Loucy (cell line): ENCODE measurements around the gene SLC25A41.
"Not testable (repeated sequence)": the region's sequence is repeated elsewhere in the genome, so short reads cannot be mapped to it uniquely, and the experiment has no call there.

Experiments used
- H2AFZ ChIP-seq: fragments of 200-600 bp; sonication (generic); 2 replicates; pipeline ENCODE4 v1.6.0; 2016; ENCODE audit warnings: antibody characterized with exemption, mild to moderate bottlenecking, low read length, moderate library complexity
- H3F3A ChIP-seq: fragments of 200-600 bp; 2 replicates; pipeline ENCODE4 v1.6.0; 2016; ENCODE audit warnings: antibody characterized with exemption, low read depth, mild to moderate bottlenecking
- H3K27me3 ChIP-seq: fragments of 200-600 bp; sonication (generic); 2 replicates; pipeline ENCODE4 v1.6.1; 2014; ENCODE audit warnings: low read length, mild to moderate bottlenecking; ENCODE audit not compliant: insufficient read depth, poor library complexity, severe bottlenecking
- H3K36me3 ChIP-seq: fragments of 200-600 bp; sonication (generic); 2 replicates; pipeline ENCODE4 v1.6.1; 2016; ENCODE audit warnings: low read length; ENCODE audit not compliant: insufficient read depth
- H3K4me1 ChIP-seq: fragments of 200-600 bp; sonication (generic); 2 replicates; pipeline ENCODE4 v1.5.1; 2014; ENCODE audit warnings: low read length, mild to moderate bottlenecking; ENCODE audit not compliant: insufficient read depth, poor library complexity, severe bottlenecking
- H3K4me2 ChIP-seq: fragments of 200-600 bp; sonication (generic); 2 replicates; pipeline ENCODE4 v1.6.0; 2014; ENCODE audit warnings: antibody characterized with exemption, low read length, low read depth, mild to moderate bottlenecking; ENCODE audit not compliant: poor library complexity, severe bottlenecking
- H3K4me3 ChIP-seq: fragments of 200-600 bp; sonication (generic); 2 replicates; pipeline ENCODE4 v1.5.1; 2014; ENCODE audit warnings: low read length, mild to moderate bottlenecking, mixed read lengths; ENCODE audit not compliant: poor library complexity, severe bottlenecking
- H3K79me2 ChIP-seq: fragments of 200-600 bp; sonication (generic); 2 replicates; pipeline ENCODE4 v1.6.1; 2014; ENCODE audit warnings: low read length; ENCODE audit not compliant: insufficient read depth
- H3K9ac ChIP-seq: fragments of 200-600 bp; sonication (generic); 2 replicates; pipeline ENCODE4 v1.6.0; 2014; ENCODE audit warnings: mild to moderate bottlenecking, low read depth, low read length, moderate library complexity; ENCODE audit not compliant: poor library complexity, severe bottlenecking
- H3K9me2 ChIP-seq: fragments of 200-600 bp; sonication (generic); replicated peaks from 2 replicates; pipeline ENCODE4 v1.6.1; 2016; ENCODE audit warnings: low read depth, low read length, mixed read lengths
- H3K9me3 ChIP-seq: fragments of 200-600 bp; sonication (generic); 2 replicates; pipeline ENCODE4 v1.6.1; 2014; ENCODE audit warnings: mild to moderate bottlenecking, antibody characterized with exemption, low read length, low read depth; ENCODE audit not compliant: insufficient read depth
- H4K20me1 ChIP-seq: fragments of 200-600 bp; sonication (generic); 2 replicates; pipeline ENCODE4 v1.6.0; 2014; ENCODE audit warnings: antibody characterized with exemption, low read length, mild to moderate bottlenecking; ENCODE audit not compliant: insufficient read depth, poor library complexity, severe bottlenecking
- CTCF ChIP-seq: fragments of 200-600 bp; sonication (generic); conservative IDR thresholded peaks from 2 replicates; pipeline ENCODE4 v1.5.1; 2014; ENCODE audit warnings: mild to moderate bottlenecking, antibody characterized with exemption, low read length
- EZH2phosphoT487 ChIP-seq: fragments of 200-600 bp; IDR thresholded peaks from 2 replicates; pipeline ENCODE4 v1.6.1; 2018; ENCODE audit warnings: antibody characterized with exemption, mild to moderate bottlenecking, moderate library complexity, borderline replicate concordance

SLC25A41 gene

DNA sequence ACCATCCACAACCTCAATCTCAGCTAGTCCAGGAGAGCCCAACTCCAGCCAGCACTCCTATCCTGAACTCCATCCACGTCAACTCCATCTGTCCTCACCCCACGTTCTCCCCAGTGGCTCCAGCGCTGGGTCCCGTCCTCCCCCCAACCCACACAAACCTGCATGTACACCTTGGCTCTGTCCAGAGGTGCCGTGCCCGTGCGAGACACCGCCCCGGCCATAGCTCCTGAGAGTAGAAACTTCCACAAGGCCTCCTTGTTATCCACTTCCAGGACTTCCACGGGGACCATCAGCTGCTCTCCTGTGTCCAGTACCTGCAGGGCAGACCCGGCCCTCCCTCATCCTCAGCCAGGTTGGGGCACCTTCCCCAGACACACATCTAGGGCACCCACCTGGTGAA lies 1.7 kb downstream of the SLC25A41 start:
- Histone ChIP-seq H3K4me1 (peaks cover 5% of the 10 kb centered on the region), H3K36me3 (no peaks in the 10 kb centered on the region), H3K27me3 (no peaks in the 10 kb centered on the region), H3K4me3 (no peak overlapping the region), H3K9me3 (no peaks in the 10 kb centered on the region), H3K9ac (no peak overlapping the region), H2AFZ (no peak overlapping the region), H3K4me2 (no peak overlapping the region), H3K79me2 (no peaks in the 10 kb centered on the region), H4K20me1 (no peaks in the 10 kb centered on the region), H3F3A (no peaks in the 10 kb centered on the region), H3K9me2 (no peaks in the 10 kb centered on the region)
- TF ChIP-seq CTCF: no peak
- TF ChIP-seq EZH2phosphoT487: no peak

- Histone ChIP-seq H3K4me3 (no peak overlapping the region), H3K9me2 (no peaks in the 10 kb centered on the region), H3K9me3 (no peaks in the 10 kb centered on the region), H3K4me1 (peaks cover 12% of the 10 kb centered on the region), H3K4me2 (no peak overlapping the region), H3K36me3 (no peaks in the 10 kb centered on the region), H3K79me2 (0 out of 2 replicates have a peak, but pooled peaks cover 4% of the 10 kb centered on the region), H4K20me1 (no peaks in the 10 kb centered on the region), H3F3A (no peaks in the 10 kb centered on the region), H3K9ac (no peak overlapping the region), H2AFZ (0 out of 2 replicates have a peak overlapping the region, but pooled peaks have one; percentile 52), H3K27me3 (no peaks in the 10 kb centered on the region)
- TF ChIP-seq EZH2phosphoT487 (no peak), CTCF (no peak)
These were observed 3.9 kb downstream of the SLC25A41 start for GRCh38 chr19:6429419-6430221.

- H3K9me2 ChIP-seq, H3K9ac ChIP-seq, H3K4me2 ChIP-seq, H3K79me2 ChIP-seq, H4K20me1 ChIP-seq, H3K4me3 ChIP-seq, H3K36me3 ChIP-seq, H3F3A ChIP-seq, H3K27me3 ChIP-seq, H3K9me3 ChIP-seq: not testable (repeated sequence)
- Histone ChIP-seq H3K4me1 (peaks cover 12% of the 10 kb centered on the region), H2AFZ (0 out of 2 replicates have a peak overlapping the region, but pooled peaks have one; percentile 52)
These were observed 4.7 kb downstream of the SLC25A41 start for GRCh38 chr19:6428692-6429418.
